ENCODE data around the gene MTCL1.

MTCL1 gene

GRCh38 chr18:8776013-8776943, 70.9 kb downstream of the MTCL1 start:
- DNase-seq, result no peak

GRCh38 chr18:8777846-8778245, 72.5 kb downstream of the MTCL1 start:
- DNase-seq, result no peak

GRCh38 chr18:8778386-8778785, 73.0 kb downstream of the MTCL1 start:
- DNase-seq, result no peak

- DNase-seq, result no peak
Measured at GRCh38 chr18:8778824-8779223, 73.5 kb downstream of the MTCL1 start.

GRCh38 chr18:8779251-8779650, 73.9 kb downstream of the MTCL1 start:
- no peak for DNase-seq

- no peak for DNase-seq
Measured at GRCh38 chr18:8780227-8780626, 74.9 kb downstream of the MTCL1 start.

- DNase-seq, result no peak
Measured at GRCh38 chr18:8781671-8782070, 76.3 kb downstream of the MTCL1 start.

- no peak for DNase-seq
Measured at GRCh38 chr18:8783335-8783993, 78.1 kb downstream of the MTCL1 start.

- no peak for DNase-seq
Measured at GRCh38 chr18:8783994-8784530, 78.7 kb downstream of the MTCL1 start.

GRCh38 chr18:8785261-8785660, 79.9 kb downstream of the MTCL1 start:
- no peak for DNase-seq

- no peak for DNase-seq
Measured at GRCh38 chr18:8785855-8786482, 80.6 kb downstream of the MTCL1 start.

GRCh38 chr18:8786483-8787370, 81.4 kb downstream of the MTCL1 start:
- no peak for DNase-seq

GRCh38 chr18:8787371-8787670, 82.0 kb downstream of the MTCL1 start:
- DNase-seq, result no peak

- DNase-seq, result no peak
Measured at GRCh38 chr18:8787794-8788193, 82.4 kb downstream of the MTCL1 start.

- DNase-seq, result no peak
Measured at GRCh38 chr18:8788503-8789429, 83.4 kb downstream of the MTCL1 start.

GRCh38 chr18:8791171-8791651, 85.9 kb downstream of the MTCL1 start:
- no peak for DNase-seq

GRCh38 chr18:8792688-8793316, 87.4 kb downstream of the MTCL1 start:
- DNase-seq, result no peak

- DNase-seq, result no peak
Measured at GRCh38 chr18:8793445-8794155, 88.2 kb downstream of the MTCL1 start.

GRCh38 chr18:8794156-8794933, 89.0 kb downstream of the MTCL1 start:
- no peak for DNase-seq

Data from NCI-H2081 treated with DMSO at 0.1 percent for 48 hours (cell line).